GM10266 (cell line): ENCODE measurements around the gene GABPB2.

Experiments used
- DNase-seq: peaks from one replicate; pipeline ENCODE4 v3.0.0; 2012; ENCODE audit errors: extremely low spot score
- TF ChIP-seq, protein P1 (sequence below): IDR thresholded peaks from 2 replicates; pipeline ENCODE4 v1.5.1; 2012; ENCODE audit warnings: mild to moderate bottlenecking, low read depth; ENCODE audit not compliant: control insufficient read depth, insufficient read depth; ENCODE audit errors: missing control alignments

Gene GABPB2

GRCh38 chr1:151070474-151071276, at the start of gene GABPB2:
GABPB2 (plus strand) TSS chr1:151070761; CDS start chr1:151088190, 17,429 bp downstream.
- TF ChIP-seq, protein P1, sequence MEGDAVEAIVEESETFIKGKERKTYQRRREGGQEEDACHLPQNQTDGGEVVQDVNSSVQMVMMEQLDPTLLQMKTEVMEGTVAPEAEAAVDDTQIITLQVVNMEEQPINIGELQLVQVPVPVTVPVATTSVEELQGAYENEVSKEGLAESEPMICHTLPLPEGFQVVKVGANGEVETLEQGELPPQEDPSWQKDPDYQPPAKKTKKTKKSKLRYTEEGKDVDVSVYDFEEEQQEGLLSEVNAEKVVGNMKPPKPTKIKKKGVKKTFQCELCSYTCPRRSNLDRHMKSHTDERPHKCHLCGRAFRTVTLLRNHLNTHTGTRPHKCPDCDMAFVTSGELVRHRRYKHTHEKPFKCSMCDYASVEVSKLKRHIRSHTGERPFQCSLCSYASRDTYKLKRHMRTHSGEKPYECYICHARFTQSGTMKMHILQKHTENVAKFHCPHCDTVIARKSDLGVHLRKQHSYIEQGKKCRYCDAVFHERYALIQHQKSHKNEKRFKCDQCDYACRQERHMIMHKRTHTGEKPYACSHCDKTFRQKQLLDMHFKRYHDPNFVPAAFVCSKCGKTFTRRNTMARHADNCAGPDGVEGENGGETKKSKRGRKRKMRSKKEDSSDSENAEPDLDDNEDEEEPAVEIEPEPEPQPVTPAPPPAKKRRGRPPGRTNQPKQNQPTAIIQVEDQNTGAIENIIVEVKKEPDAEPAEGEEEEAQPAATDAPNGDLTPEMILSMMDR: peak; percentile 95
- DNase-seq: peak; percentile 89

- DNase-seq: peak; percentile 77
- TF ChIP-seq, protein P1: peak; percentile 85
Measured at GRCh38 chr1:151024540-151025146, 45.9 kb upstream of the GABPB2 start.

DNA sequence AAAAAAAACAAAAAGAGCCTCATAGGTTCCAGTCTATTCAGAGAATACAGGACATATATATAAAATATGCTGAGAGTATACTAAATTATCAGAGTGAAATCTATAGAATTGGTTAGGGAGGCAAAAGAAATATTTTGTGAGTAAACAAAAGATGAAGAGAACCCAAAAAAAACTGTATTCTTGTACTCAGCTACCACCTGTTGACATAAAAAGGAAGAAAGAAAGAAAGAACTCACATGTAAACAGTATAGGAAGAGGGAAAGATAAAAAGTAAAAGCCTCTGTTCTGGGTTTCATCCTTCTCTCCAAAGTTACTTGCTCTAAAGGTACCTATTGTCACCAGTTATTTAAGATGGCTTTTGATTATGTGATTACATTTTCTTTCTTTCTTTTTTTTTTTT, 44.1 kb upstream of the GABPB2 start:
- DNase-seq: no peak
- TF ChIP-seq, protein P1: no peak

DNA sequence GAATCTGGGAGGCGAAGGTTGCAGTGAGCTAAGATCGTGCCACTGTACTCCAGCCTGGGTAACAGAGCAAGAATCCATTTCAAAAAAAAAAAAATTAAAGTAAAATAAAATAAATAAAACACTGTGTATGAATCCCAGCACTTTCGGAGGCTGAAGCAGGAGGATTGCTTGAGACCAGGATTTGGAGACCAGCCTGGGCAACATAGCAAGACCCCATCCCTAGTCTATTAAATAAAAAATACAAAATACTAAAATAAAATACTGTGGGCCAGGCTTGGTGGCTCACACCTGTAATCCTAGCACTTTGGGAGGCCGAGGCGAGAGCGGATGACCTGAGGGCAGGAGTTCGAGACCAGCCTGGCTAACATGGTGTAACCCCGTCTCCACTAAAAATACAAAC, 38.4 kb upstream of the GABPB2 start:
- DNase-seq: no peak
- TF ChIP-seq, protein P1: no peak

GRCh38 chr1:151035167-151035566, 35.4 kb upstream of the GABPB2 start:
- no peak for DNase-seq
- TF ChIP-seq, protein P1: no peak

DNA sequence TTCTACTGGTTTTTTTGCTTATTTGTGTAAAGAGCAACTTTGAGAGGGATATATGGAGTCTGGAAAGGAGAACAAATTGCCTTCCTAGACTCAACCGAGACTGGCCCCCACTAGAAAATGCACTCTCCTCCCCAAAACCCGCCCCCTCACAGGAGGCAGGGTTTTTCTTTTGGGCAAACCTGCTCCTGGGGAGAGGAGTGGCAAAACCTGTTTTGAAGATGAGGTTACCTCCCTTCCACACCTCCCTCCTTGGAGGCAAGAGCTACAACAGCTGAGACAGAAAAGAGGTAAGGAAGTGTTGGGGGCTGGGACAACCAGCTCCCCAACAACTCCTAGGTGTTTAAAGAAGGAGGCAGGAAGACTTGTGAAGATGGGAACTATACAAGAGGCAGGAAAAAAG, 34.2 kb upstream of the GABPB2 start, which contains the start of gene BNIPL:
BNIPL (plus strand) TSS at position 231 of the 400 bp plus-strand sequence; CDS start at position 371, 140 bp downstream.
- no peak for DNase-seq

More for the DNA sequence above, 34.2 kb upstream of the GABPB2 start, which contains the start of gene BNIPL:
- TF ChIP-seq, protein P1: no peak
